Osteoblast (primary cell): ENCODE measurements around the gene CFAP74. TPM values are rescaled to one million over a fixed set of nuclear protein-coding genes. Genes with fewer than 3 reads are reported as not detected.

ENCODE experiments used
- DNase-seq: peaks from one replicate; pipeline ENCODE4 v3.0.0; 2011; ENCODE audit warnings: low spot score, mixed read lengths; ENCODE audit not compliant: insufficient read length; ENCODE audit errors: missing footprints
- H2AFZ ChIP-seq: 2 replicates; pipeline ENCODE4 v1.6.0; 2011; ENCODE audit warnings: mild to moderate bottlenecking, low read length
- H3K27ac ChIP-seq: 2 replicates; pipeline ENCODE4 v1.5.1; 2011; ENCODE audit warnings: mild to moderate bottlenecking, low read depth, low read length, moderate library complexity
- H3K27me3 ChIP-seq: 2 replicates; pipeline ENCODE4 v1.6.0; 2012; ENCODE audit warnings: mild to moderate bottlenecking, control low read depth, inconsistent platforms, low read length, moderate library complexity; ENCODE audit not compliant: insufficient read depth
- H3K36me3 ChIP-seq: 2 replicates; pipeline ENCODE4 v1.5.1; 2011; ENCODE audit warnings: mild to moderate bottlenecking, low read length, control low read depth, moderate library complexity; ENCODE audit not compliant: insufficient read depth
- H3K4me1 ChIP-seq: 2 replicates; pipeline ENCODE4 v1.5.1; 2011; ENCODE audit warnings: mild to moderate bottlenecking, low read length, control low read depth, moderate library complexity; ENCODE audit not compliant: insufficient read depth
- H3K4me2 ChIP-seq: 2 replicates; pipeline ENCODE4 v1.6.0; 2011; ENCODE audit warnings: mild to moderate bottlenecking, low read length; ENCODE audit not compliant: insufficient read depth
- H3K4me3 ChIP-seq: fragments of 200-600 bp; sonication (generic); 3 replicates; pipeline ENCODE4 v1.5.1; 2012; ENCODE audit warnings: mild to moderate bottlenecking, low read length, inconsistent platforms; ENCODE audit not compliant: insufficient read depth
- H3K79me2 ChIP-seq: 2 replicates; pipeline ENCODE4 v1.6.0; 2012; ENCODE audit warnings: mild to moderate bottlenecking, low read length, control low read depth, inconsistent platforms; ENCODE audit not compliant: insufficient read depth
- H3K9me3 ChIP-seq: 2 replicates; pipeline ENCODE4 v1.5.1; 2011; ENCODE audit warnings: low read depth, low read length, control low read depth
- H4K20me1 ChIP-seq: 2 replicates; pipeline ENCODE4 v1.6.0; 2012; ENCODE audit warnings: mild to moderate bottlenecking, low read length, control low read depth; ENCODE audit not compliant: insufficient read depth
- total RNA-seq: library from RNA; depleted of rRNA; stranded (reverse); fragments of >200 nt; gene quantifications from 2 replicates; pipeline ENCODE4 v1.2.3, GENCODE V29; 2012
- TF ChIP-seq, protein P1 (sequence below): IDR thresholded peaks from 2 replicates; pipeline ENCODE4 v1.5.1; 2011; ENCODE audit warnings: mild to moderate bottlenecking, low read depth, low read length, moderate library complexity; ENCODE audit errors: extremely low read depth

Gene CFAP74
- total RNA-seq, 1 donor = not detected

DNA sequence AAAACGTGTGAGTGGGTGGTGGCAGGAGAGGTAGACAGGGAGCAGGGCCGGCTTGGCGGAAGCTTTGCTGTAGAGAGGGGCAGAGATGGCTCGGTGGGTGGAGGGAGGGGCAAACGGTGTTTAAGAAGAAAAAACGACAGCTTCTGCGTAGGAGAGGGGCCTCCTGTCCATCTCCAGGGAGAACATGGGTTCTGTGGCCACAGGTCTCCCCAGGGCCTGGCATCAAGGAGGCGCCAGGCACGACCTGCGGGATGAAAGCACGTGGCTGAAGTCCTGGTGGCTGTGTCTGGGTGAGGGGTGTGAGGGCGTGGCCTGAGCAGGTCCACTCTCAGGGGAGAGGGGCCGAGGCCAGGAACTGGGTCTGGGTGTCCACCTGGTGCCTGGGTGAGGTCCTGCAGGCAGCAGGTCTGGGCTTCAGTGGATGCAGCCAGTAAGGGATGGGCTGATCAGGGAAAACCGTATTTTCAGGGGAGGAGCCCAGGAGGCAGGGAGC lies 45.7 kb upstream of the CFAP74 start:
- Histone ChIP-seq H3K36me3 (no peaks in the 10 kb centered on the region), H3K79me2 (no peaks in the 10 kb centered on the region), H2AFZ (no peak overlapping the region), H4K20me1 (no peaks in the 10 kb centered on the region), H3K4me1 (no peaks in the 10 kb centered on the region), H3K27ac (no peak overlapping the region), H3K9me3 (no peaks in the 10 kb centered on the region), H3K27me3 (peaks cover 47% of the 10 kb centered on the region), H3K4me2 (no peak overlapping the region), H3K4me3 (no peak overlapping the region)
- TF ChIP-seq, protein P1, sequence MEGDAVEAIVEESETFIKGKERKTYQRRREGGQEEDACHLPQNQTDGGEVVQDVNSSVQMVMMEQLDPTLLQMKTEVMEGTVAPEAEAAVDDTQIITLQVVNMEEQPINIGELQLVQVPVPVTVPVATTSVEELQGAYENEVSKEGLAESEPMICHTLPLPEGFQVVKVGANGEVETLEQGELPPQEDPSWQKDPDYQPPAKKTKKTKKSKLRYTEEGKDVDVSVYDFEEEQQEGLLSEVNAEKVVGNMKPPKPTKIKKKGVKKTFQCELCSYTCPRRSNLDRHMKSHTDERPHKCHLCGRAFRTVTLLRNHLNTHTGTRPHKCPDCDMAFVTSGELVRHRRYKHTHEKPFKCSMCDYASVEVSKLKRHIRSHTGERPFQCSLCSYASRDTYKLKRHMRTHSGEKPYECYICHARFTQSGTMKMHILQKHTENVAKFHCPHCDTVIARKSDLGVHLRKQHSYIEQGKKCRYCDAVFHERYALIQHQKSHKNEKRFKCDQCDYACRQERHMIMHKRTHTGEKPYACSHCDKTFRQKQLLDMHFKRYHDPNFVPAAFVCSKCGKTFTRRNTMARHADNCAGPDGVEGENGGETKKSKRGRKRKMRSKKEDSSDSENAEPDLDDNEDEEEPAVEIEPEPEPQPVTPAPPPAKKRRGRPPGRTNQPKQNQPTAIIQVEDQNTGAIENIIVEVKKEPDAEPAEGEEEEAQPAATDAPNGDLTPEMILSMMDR = no peak
- no peak for DNase-seq

DNA sequence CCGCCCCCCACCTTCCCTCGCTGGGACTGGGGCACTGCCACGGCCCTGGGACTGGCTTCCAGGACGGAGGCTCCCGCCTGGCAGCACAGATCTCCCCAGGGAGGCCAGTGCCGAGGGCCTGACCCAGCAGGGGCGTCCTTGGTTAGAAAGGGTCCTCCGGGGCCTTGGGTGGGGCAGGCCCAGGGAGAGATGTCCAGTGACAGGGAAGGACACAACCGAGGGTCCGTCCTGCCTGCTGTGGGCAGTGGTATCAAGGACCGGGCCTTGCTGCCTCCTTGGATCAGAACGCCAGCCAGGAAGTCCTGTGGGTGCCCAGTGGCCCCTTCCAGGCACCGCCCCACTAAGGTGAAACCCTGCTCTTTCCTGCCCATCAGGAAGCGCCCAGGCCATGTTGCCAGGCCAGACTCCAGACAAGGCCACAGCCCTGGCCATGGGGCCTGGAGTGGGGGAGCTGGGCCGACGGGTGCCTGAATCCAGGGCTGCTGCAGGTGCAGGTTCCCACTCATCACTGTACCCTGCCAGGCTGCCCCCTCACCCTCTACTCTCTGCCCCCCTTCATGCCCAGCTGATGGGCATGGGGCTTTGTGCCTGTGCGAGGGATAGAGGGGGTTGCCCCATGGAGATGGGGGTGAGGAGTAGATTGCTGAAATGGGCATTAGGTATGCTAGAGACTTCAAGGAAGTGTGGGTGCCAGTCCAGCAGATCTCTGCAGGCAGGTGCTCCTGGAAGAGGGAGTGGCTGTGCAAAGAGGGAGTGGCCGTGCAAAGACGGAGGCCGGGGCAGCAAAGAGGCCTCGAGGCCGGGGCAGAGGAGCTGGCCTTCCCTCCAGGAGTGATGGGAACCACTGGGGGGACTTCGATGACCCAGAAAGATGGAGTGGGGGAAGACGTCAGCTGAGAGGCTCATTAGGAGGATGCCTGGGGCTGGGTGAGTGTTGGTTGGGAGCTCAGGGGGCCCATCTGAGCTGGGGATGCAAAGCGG lies 44.5 kb upstream of the CFAP74 start:
- Histone ChIP-seq H3K4me2 (no peak overlapping the region), H3K4me1 (no peaks in the 10 kb centered on the region), H4K20me1 (no peaks in the 10 kb centered on the region), H3K36me3 (no peaks in the 10 kb centered on the region), H3K4me3 (no peak overlapping the region), H2AFZ (no peak overlapping the region), H3K27me3 (peaks cover 47% of the 10 kb centered on the region), H3K9me3 (no peaks in the 10 kb centered on the region), H3K27ac (no peak overlapping the region), H3K79me2 (no peaks in the 10 kb centered on the region)
- DNase-seq = no peak
- TF ChIP-seq, protein P1 = no peak

DNA sequence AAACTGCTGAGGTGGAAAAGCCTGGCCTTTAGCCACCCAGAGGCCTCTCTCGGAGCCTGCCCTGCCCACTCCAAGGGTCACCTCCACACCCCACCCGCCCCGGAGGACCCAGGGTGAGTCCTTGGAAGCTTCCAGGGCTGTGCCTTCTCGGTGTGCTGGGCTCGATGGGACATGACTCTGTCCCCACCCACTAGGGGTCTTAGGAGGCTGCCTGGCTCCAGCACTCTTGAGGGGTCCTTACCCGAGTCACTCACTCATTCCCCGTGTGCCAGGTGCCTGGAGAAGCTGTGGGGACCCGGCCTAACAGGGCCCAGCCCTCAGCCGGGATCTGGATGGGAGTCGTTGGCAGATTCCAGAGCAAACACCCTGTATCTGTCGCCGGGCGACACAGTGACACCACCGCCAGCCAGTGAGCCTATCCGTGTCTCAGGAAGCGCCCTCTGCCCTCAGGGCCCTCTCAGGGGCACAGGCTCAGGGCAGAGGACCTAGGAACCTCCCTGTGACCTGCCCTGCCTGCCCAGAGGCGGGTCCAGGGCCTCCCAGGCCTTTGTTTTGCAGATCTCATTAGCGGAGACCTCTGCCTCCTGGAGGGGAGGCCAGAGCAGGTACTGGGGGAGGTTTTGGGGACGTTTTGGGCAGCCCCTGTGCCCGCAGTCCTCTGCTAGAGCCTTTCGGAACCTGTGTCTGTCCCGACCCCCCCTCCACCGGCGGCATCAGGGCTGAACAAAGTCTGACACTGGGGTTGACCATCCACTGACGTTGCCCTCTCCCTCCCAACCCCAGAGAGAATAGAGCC lies 43.6 kb upstream of the CFAP74 start:
- H2AFZ ChIP-seq = no peak overlapping the region
- H3K9me3 ChIP-seq = no peaks in the 10 kb centered on the region
- peaks cover 40% of the 10 kb centered on the region for H3K27me3 ChIP-seq
- no peak overlapping the region for H3K4me3 ChIP-seq
- no peak overlapping the region for H3K4me2 ChIP-seq
- DNase-seq = no peak
- TF ChIP-seq, protein P1 = no peak
- H3K27ac ChIP-seq = no peak overlapping the region
- no peaks in the 10 kb centered on the region for H3K36me3 ChIP-seq
- no peaks in the 10 kb centered on the region for H3K79me2 ChIP-seq
- H3K4me1 ChIP-seq = no peaks in the 10 kb centered on the region
- H4K20me1 ChIP-seq = no peaks in the 10 kb centered on the region
